GM12878 (cell line): Measurements from ENCODE around the gene MMP12.

Experiments
- CHD1 ChIP-seq: IDR thresholded peaks from 2 replicates; pipeline ENCODE4 v1.6.1; 2012; ENCODE audit warnings: low read depth, low read length, improper control_type of control experiment
- STAT1 ChIP-seq: fragments of 450-650 bp; conservative IDR thresholded peaks from 2 replicates; pipeline ENCODE4 v1.6.1; 2014; ENCODE audit warnings: antibody characterized with exemption, mild to moderate bottlenecking
- TCF7 ChIP-seq: IDR thresholded peaks from 2 replicates; pipeline ENCODE4 v1.6.1; 2014; ENCODE audit warnings: antibody characterized with exemption, borderline replicate concordance

DNA sequence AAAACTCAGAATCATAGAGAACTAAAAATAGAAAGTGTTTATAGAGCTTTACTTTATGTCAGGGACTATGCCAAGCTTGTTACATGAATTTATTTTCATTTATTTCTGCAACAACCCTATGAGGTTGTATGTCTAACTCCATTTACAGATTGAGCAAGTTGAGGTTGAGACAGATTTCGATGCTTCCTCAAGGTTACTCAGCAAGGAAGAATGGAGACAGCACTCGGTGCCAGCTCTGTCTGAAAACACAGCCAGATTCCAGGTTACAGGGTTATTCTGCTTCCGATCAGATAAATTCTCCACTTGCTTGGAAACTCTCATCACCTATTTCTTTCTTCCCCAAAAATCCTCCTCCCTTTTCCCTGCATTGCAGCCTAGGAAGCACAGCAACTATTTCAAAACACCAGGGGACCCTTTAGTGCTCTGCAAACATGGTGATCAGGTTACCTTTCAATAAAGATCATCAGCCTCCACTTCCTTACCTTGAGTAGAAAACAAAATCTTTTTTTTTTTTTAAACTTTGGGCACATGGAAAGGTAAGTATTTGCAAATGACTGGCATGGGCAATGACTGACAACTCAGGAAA lies 38.4 kb downstream of the MMP12 start:
- TF ChIP-seq TCF7 (no peak), CHD1 (no peak), STAT1 (no peak)
